GDM1 (cell line): ENCODE data around the gene SLC35G1.

Source experiments
- DNase-seq: peaks from one replicate; lab custom pipeline; 2025; lab: John Stamatoyannopoulos, UW

Gene SLC35G1

DNA sequence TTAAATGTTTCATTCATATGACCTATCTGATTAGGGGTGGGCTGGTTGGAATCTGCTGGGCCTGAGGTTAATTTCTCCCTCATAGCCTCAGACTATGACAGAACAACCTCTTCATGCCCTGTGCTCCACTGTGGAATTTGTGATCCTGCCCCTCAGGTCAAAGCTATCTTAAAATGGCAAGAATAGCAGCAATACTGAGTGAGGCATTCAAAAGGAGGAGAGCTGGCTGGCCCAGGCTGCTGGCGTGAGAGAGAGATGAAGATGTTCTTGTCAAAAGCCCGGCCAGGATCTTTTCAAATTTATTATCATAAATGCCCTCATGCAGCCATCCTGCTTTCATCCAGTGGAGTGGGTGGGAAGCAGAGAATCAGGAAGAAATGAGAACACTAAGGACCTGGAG is 58.1 kb downstream of the SLC35G1 start:
- no peak for DNase-seq
